Measurements from ENCODE around the gene CDCP2. TPM values are rescaled to one million over a fixed set of nuclear protein-coding genes. Genes with fewer than 3 reads are reported as not detected.

CDCP2 gene
- total and polyA plus RNA-seq, 7 donors = not detected

- H3K4me1 ChIP-seq = peaks cover 6% of the 10 kb centered on the region
- intact Hi-C loops (cut with DNase I) = loop anchor here (5.0 to 10.0 kb wide), 2 partner anchors 146 to 688 kb away; no protein-coding TSS in a partner anchor
- 55 to 76% (median 75%) methylated on average over 3 of the region's 3 CpGs for WGBS, 3 donors
- peak; percentile 19 to 41 (median 30) for ATAC-seq
- H3K36me3 ChIP-seq (ENCODE audit: insufficient read depth in 1 of 2, low read depth in 1 of 2) = no peaks in the 10 kb centered on the region
- no peaks in the 10 kb centered on the region for H3K9me3 ChIP-seq
- H3K27me3 ChIP-seq (ENCODE audit: insufficient read depth in 3 of 3, low read length in 2 of 3) = no peaks in the 10 kb centered on the region
- DNase-seq = no peak
- TF ChIP-seq CTCF (IDR thresholded peaks at IDR 0.05) = no peak
- no peak overlapping the region for H3K4me3 ChIP-seq
- peak overlapping the region; percentile 77 for H3K27ac ChIP-seq
These were observed 26.5 kb downstream of the CDCP2 start for GRCh38 chr1:54126271-54126815.

GRCh38 chr1:54125386-54126070 lies 27.3 kb downstream of the CDCP2 start:
- TF ChIP-seq CTCF (IDR thresholded peaks at IDR 0.05) = peak; percentile 49
- 56 to 66% (median 60%) methylated on average over 8 of the region's 8 CpGs for WGBS, 3 donors
- peak; percentile 89 to 94 (median 92) for ATAC-seq
- Histone ChIP-seq H3K9me3 (no peaks in the 10 kb centered on the region), H3K4me1 (peaks cover 9% of the 10 kb centered on the region), H3K27ac (peak overlapping the region; percentile 77), H3K27me3 (ENCODE audit: insufficient read depth in 3 of 3, low read length in 2 of 3) (no peaks in the 10 kb centered on the region), H3K36me3 (ENCODE audit: insufficient read depth in 1 of 2, low read depth in 1 of 2) (no peaks in the 10 kb centered on the region), H3K4me3 (no peak overlapping the region)
- peak; percentile 63 to 87 for DNase-seq
- intact Hi-C loops (cut with DNase I) = loop anchor here (2.0 to 10.0 kb wide), 3 partner anchors 147 to 689 kb away; no protein-coding TSS in a partner anchor

- 89 to 96% (median 94%) methylated on average over 7 of the region's 7 CpGs for WGBS, 3 donors
- intact Hi-C loops (cut with DNase I) = loop anchor here (2.0 to 10.0 kb wide), 7 partner anchors 77 to 690 kb away; partner anchors contain the start of genes SSBP3 (in 2 of the 2), CYB5RL (in 1 of the 2) and MRPL37 (in 1 of the 2)
- TF ChIP-seq CTCF (IDR thresholded peaks at IDR 0.05) = no peak
- no peak overlapping the region for H3K4me3 ChIP-seq
- H3K9me3 ChIP-seq = no peaks in the 10 kb centered on the region
- H3K27me3 ChIP-seq (ENCODE audit: insufficient read depth in 3 of 3, low read length in 2 of 3) = no peaks in the 10 kb centered on the region
- H3K27ac ChIP-seq = peak overlapping the region; percentile 77
- ATAC-seq = no peak
- peaks cover 9% of the 10 kb centered on the region for H3K4me1 ChIP-seq
- H3K36me3 ChIP-seq (ENCODE audit: insufficient read depth in 1 of 2, low read depth in 1 of 2) = no peaks in the 10 kb centered on the region
- no peak for DNase-seq
These were observed 27.9 kb downstream of the CDCP2 start for GRCh38 chr1:54124906-54125305.

GRCh38 chr1:54124472-54124871 lies 28.3 kb downstream of the CDCP2 start:
- Histone ChIP-seq H3K27me3 (ENCODE audit: insufficient read depth in 3 of 3, low read length in 2 of 3) (no peaks in the 10 kb centered on the region), H3K36me3 (ENCODE audit: insufficient read depth in 1 of 2, low read depth in 1 of 2) (no peaks in the 10 kb centered on the region), H3K27ac (no peak overlapping the region), H3K9me3 (no peaks in the 10 kb centered on the region), H3K4me1 (peaks cover 9% of the 10 kb centered on the region), H3K4me3 (no peak overlapping the region)
- intact Hi-C loops (cut with DNase I) = loop anchor here (2.0 to 10.0 kb wide), 6 partner anchors 78 to 690 kb away; partner anchors contain the start of genes SSBP3 (in 2 of the 2), CYB5RL (in 1 of the 2) and MRPL37 (in 1 of the 2)
- DNase-seq (no peak), ATAC-seq (no peak)
- no peak for TF ChIP-seq CTCF (IDR thresholded peaks at IDR 0.05)
- WGBS, 3 donors = 53 to 72% (median 56%) methylated on average over 9 of the region's 9 CpGs
